Measurements from ENCODE around the gene ARL15.

The ARL15 gene

DNA sequence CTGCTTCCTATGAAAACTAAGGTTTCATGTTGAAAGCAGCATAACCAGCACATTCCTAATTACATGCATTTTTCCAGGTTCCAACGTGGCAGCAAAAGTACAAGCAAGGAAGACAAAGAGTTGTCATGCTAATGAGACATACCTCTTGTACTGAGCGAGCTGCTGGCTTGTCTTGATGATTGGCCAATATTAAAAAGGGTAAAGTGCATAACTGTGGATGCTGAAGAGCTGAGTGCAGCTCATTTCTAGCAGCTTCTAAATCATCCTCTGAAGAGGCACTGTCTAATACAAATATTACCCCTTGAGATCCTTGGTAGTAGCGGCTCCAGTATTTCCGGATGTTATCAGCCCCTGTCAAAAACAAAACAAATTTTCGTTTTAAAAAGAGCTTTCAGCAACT, 197.3 kb downstream of the ARL15 start:
- no peak for DNase-seq (ENCODE audit: low read depth)
- TF ChIP-seq, protein P1, sequence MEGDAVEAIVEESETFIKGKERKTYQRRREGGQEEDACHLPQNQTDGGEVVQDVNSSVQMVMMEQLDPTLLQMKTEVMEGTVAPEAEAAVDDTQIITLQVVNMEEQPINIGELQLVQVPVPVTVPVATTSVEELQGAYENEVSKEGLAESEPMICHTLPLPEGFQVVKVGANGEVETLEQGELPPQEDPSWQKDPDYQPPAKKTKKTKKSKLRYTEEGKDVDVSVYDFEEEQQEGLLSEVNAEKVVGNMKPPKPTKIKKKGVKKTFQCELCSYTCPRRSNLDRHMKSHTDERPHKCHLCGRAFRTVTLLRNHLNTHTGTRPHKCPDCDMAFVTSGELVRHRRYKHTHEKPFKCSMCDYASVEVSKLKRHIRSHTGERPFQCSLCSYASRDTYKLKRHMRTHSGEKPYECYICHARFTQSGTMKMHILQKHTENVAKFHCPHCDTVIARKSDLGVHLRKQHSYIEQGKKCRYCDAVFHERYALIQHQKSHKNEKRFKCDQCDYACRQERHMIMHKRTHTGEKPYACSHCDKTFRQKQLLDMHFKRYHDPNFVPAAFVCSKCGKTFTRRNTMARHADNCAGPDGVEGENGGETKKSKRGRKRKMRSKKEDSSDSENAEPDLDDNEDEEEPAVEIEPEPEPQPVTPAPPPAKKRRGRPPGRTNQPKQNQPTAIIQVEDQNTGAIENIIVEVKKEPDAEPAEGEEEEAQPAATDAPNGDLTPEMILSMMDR (IDR thresholded peaks at IDR 0.05; ENCODE audit: insufficient read depth, low read depth, low read length, missing control alignments) = no peak
- no peak overlapping the region for H3K4me3 ChIP-seq (ENCODE audit: low read length)

DNA sequence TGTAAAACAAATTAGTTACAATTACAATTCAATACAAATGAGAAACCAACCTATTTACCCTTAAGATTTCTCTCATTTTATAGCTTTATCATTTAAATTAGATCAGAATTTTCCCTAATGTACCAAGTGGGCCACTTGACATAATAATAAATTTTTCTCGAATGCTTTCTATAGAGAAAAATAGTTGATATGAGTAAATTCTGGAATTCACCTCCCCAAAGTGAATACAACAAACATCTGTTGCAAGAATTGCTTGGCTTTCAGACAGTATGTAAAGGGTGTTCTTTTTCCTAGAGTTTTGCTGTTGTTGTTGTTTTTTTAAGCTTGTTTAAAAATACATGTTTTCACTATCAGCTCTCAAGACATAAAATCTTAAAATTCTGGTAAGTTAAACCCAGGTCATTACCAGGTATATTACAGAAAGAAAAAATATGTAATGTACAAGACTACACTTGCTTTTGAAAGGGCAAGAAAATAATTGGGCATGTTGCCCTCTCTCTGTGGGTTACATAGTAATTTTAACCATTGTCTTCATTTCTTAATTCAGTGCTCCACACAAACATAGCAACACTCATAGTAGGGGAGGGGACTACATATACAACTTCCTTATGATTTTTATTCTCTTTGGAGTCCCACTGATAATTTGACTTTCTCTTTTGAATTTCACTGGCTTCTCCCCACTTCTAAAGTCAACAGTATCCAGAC, 200.6 kb downstream of the ARL15 start:
- peak; percentile 52 for DNase-seq (ENCODE audit: low read depth)
- H3K4me3 ChIP-seq (ENCODE audit: low read length) = no peak overlapping the region

DNA sequence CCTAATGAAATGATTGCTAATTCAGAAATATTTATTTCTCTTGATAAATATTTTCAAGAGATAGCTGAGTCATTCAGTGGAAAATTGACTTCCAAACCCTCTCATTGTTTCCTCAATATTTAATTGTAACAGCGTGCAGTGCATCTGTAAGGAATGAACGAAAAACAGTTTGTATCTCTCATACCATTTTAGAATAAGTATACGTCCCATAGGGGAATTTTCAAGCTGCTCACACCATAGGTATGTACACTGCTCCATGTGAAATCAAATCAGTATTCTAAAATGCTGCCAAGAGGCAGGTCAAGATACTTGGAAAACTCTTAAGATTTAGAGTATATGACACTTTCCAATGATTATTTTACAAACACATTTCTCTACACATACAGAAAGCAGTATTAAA, 202.2 kb downstream of the ARL15 start:
- TF ChIP-seq, protein P1 (IDR thresholded peaks at IDR 0.05; ENCODE audit: insufficient read depth, low read depth, low read length, missing control alignments) = no peak
- no peak overlapping the region for H3K4me3 ChIP-seq (ENCODE audit: low read length)
- no peak for DNase-seq (ENCODE audit: low read depth)

More for the DNA sequence above, 200.6 kb downstream of the ARL15 start:
- TF ChIP-seq, protein P1 (IDR thresholded peaks at IDR 0.05; ENCODE audit: insufficient read depth, low read depth, low read length, missing control alignments) = no peak

DNA sequence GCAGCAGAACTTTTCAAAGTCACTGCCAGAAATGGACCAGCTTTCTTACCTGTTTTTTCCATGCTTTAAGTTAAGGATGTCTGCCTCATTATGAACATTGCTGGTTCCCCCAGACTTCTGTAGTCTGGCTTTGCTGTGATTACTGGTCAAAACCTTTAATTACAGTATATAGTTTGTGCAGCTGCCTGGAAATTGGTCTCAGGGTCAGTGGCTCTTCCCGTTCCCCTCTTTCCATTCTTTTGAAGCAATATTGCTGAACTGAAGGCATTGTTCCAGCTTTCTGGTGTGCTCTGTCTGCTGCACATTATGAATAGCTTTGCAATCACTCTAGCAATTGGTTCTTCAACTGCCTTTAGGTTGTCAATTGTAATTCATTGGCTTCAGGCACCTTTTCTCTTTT, 206.5 kb downstream of the ARL15 start:
- TF ChIP-seq, protein P1 (IDR thresholded peaks at IDR 0.05; ENCODE audit: insufficient read depth, low read depth, low read length, missing control alignments) = no peak
- H3K4me3 ChIP-seq (ENCODE audit: low read length) = no peak overlapping the region
- no peak for DNase-seq (ENCODE audit: low read depth)

DNA sequence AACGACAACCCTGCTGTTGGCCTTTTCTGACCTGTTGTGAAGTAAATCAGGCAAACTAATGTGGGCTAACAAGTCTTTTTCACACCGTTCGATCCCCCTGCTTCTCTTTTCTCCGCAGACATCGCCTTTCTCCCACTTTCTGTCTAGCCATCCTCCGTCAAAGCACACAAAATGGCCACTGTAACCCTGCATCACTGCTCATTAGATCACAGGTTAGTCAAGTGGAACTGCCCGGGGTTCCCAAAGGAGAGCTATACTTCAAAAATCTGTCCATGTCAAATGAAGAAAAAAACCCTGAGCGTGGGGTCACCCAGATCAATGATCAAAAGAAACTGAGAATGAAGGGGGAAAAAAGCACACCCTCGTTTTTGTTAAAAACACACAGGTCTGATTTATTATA, 212.1 kb downstream of the ARL15 start:
- DNase-seq (ENCODE audit: low read depth) = no peak
- TF ChIP-seq, protein P1 (IDR thresholded peaks at IDR 0.05; ENCODE audit: insufficient read depth, low read depth, low read length, missing control alignments) = no peak
- H3K4me3 ChIP-seq (ENCODE audit: low read length) = no peak overlapping the region

DNA sequence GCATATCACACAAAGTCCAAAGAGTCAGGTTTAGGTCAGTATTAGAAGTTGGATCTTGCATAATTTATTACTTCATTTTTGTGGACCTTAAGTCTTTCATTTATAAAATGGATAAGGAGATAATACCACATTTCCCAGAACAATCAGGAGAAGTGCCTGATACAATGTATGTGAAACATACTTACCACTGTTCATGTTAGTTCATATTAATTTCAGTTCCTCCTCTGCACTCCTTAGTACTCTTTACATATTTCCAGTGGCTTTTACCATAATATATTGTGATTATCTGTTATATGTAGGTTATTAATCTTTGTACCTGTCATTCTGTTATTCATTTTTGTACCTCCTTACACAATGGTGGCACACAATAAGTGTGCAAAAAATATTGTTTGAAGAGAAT, 214.4 kb downstream of the ARL15 start:
- no peak overlapping the region for H3K4me3 ChIP-seq (ENCODE audit: low read length)
- TF ChIP-seq, protein P1 (IDR thresholded peaks at IDR 0.05; ENCODE audit: insufficient read depth, low read depth, low read length, missing control alignments) = no peak
- DNase-seq (ENCODE audit: low read depth) = no peak

DNA sequence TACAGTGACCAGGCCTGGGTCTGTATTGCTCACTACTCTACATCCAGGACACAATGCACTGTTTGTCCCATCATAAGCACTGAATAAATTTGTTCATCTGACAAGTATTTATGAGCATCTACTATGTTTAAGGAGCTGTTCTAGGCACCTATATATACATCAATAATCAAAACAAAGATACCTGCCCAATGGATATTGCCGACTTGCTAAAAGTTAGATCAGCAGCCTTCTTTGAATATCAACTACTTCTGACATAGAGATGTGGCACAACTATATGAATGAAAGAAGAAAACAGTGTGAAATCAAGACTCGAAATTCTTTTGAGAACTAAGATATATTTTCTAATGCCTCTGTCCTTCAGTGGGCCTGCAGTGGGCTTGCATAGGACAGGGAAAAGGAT, 215.7 kb downstream of the ARL15 start:
- TF ChIP-seq, protein P1 (IDR thresholded peaks at IDR 0.05; ENCODE audit: insufficient read depth, low read depth, low read length, missing control alignments) = no peak
- H3K4me3 ChIP-seq (ENCODE audit: low read length) = no peak overlapping the region
- no peak for DNase-seq (ENCODE audit: low read depth)
